Fibroblast of skin of left quadriceps (primary cell): ENCODE results near the gene XYLT2.

ENCODE experiments used
- DNase-seq, 2 experiments: peaks; one replicate each; pipeline ENCODE4 v3.0.0-alpha.2; 2013; ENCODE audit warnings: low read depth in 2 of 2

Gene XYLT2

DNA sequence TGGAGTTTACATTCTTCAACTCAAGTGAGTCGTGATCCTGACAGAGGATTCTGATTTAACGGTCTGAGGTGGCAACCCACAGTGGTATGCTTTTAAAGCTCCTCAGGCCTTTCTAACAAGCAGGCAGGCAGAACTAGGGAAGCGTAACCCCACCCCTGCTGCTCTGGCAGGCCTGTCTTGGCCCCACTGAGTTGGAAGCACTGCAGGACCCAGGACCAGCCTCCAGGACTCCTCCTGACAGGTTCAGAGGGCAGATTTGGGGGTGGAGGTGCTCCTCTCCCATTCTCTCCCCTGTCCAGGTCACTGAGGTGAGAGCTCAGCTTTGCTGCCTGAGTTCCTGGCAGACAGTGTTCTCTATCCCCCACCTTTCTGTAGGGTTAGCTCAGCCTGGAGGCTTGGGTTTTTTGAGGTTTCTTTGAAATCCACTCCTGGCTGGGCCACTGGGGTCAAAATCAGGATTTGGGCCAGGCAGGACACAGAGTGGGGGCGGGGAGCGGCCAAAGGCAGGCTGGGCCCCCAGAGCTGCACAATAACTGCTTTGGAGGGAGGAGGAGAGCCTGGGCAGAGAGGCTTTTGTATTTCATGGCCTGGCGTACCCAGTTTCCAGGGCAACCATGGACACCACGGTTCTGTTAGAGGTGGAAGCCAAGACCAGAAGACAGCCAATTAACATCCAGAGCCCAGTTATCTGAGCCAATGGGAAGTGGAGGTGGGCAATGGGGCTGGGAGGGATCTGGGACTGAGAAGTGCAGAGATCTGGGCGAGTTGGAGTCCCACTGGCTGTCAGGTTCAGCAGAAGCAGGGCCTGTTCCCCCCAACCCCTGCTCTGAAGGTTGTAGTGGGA, 17.5 kb downstream of the XYLT2 start:
- no peak for DNase-seq

DNA sequence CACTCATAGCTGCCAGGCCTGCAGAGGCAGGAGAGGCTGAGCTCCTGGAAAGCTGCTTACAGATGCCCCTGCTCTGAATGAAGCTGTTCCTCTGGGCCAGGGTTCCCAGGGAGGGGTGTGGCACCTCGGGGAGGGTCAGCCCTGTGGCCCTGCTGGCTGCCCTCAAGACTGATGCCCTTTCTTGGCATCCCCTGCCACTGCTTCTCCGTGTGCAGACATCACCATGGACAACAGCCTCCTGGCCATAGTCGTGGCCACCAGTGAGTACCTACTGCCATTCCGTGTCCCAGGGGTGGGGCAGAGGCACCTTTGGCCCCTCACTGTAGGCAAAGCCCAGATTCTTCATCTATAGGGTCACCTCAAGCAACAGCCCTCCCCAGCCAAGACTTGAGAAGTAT, 18.1 kb downstream of the XYLT2 start:
- no peak for DNase-seq

- DNase-seq = no peak
Measured at GRCh38 chr17:50364715-50365114, 18.8 kb downstream of the XYLT2 start.

DNA sequence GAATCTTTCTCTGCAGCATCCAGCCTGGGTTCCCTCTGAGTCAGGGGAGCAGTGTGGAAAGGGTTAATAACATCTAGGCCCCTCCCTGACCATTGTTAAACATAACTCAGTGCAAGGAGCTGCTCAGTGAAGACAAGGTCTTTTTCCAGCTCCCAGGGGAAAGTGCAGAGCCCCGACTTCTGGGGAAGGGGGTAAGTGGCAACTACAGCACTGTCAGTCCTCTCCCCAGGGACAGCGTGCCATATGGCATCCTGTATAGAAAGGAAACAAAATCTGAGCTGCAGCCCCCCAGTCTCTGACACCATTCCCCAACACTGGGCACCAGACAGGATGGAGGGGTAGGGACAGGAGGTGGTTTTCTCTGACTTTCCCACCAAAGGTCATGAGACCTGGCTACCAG, 19.2 kb downstream of the XYLT2 start:
- no peak for DNase-seq

DNA sequence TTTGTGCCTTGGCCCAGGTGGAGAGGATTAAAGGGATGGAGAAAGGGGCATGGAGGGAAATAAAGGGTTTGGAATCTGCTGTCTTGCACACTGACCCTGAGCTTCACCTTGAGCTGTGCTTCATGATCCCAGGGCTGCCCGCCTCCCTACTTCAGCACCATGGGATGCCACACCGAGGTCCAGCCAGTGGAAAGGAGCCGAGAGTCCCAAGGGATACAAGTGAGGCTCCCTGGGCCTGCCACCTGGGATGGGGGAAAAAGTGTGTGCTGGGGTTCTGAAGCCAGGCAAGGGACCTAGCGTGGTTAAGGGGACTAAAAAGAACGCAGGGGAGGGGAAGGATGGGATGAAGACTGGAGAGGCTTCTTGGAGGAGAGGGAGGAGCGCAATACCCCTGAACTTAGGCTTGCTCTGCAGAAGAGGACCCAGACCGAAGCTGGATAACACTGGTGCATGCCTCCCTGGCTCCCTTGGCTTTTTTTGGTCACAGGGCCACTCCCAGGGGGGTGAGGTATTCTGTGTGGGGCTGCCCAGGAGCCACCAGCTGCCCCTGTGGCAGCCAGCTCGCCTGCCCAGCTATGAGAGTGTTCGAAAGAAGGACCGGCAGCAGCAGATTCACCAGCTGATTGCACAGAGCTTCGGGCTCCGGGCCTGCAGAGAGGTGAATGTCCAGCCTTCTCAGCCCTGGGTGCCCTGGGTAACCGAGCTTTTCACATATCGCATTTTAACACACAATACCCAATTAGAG, 19.9 kb downstream of the XYLT2 start:
- no peak for DNase-seq

GRCh38 chr17:50367401-50367800, 21.5 kb downstream of the XYLT2 start:
- no peak for DNase-seq

- no peak for DNase-seq
Measured at GRCh38 chr17:50370052-50370451, 24.1 kb downstream of the XYLT2 start.

DNA sequence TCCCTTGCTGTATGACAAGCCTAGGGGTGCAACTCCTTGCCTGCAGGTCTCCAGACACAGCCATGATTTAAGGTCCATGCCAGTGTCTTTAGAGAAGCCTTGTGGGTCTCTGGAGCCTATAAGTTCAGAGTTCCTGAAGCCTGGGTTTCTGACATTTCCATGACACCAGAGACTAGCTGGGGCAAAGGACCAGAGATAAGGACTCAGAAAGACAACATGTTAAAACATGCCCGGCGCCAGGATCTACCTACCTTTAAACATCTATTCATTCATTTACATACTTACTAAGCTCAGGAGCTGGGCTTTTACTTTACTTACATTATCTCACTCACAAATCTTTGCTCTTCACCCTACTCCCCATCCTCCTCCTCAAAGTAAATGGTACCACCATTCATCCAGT, 25.6 kb downstream of the XYLT2 start:
- DNase-seq = no peak

GRCh38 chr17:50372222-50372757, 26.4 kb downstream of the XYLT2 start:
- no peak for DNase-seq

DNA sequence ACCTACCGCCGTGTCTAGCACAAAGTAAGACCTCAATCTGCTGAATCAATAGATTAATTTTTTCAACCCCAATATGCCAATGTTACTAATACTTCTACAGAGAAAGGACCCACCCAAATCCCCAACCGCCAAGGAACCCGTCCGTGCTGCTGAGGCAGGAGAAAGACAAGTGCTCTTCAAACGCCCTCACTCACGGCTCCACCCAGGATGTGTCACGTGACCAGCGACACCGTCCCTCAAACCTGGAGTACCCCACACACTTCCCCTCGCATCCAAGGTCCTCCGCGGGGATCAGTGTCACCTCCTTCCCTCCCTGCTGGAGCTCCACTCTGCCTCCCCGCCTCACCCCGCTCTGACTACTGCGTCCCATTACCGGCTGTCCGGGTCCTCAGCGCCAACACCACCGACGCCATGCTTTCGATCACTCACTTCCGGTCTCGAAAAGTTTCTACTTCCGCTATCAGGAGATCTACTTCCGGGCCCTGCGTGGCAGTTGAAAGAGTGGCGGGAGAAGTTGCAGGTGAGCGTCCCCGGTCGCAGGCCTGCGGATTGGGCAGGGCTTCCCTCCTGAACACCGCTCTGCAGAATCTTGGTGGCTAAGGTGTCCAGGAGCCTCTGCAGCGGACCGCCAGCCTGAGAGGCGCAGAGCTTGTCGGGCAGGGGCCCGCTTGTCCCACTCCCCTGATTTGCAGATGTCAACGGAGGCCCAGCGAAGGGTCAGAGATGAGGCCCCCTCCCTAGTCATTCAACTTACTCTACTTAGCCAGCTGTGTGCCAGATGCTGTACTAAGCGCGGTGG, 27.0 kb downstream of the XYLT2 start, which contains the start of the genes EME1 and MRPL27:
TSS of gene EME1 (plus strand) at position 472 of the 799 bp plus-strand sequence. CDS start 1,980 bp downstream, outside the sequence.
TSS of gene MRPL27 (minus strand) at position 427 of the 799 bp plus-strand sequence. CDS start at position 413, 14 bp downstream.
- DNase-seq = peak; percentile 71 to 76

DNA sequence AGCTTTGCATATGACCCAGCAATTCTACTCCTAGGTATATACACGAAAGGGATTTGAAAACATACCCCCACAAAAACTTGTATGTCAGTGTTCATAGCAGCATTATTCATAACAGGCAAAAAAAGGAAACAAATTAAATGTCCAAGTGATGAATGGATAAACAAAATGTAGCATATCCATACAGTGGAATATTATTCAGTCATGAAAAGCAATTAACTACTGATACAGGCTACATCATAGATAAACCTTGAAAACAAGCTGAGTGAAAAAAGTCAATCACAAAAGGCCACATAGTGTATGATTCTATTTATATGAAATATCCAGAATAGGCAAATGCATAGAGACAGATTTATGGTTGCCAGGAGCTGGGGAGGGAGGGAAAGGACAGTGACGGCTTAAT, 27.8 kb downstream of the XYLT2 start:
- DNase-seq = no peak

GRCh38 chr17:50375858-50376538, 30.1 kb downstream of the XYLT2 start:
- no peak for DNase-seq

GRCh38 chr17:50379351-50380132, 33.6 kb downstream of the XYLT2 start:
- no peak for DNase-seq

- DNase-seq = no peak
Measured at GRCh38 chr17:50380369-50381259, 34.7 kb downstream of the XYLT2 start.

DNA sequence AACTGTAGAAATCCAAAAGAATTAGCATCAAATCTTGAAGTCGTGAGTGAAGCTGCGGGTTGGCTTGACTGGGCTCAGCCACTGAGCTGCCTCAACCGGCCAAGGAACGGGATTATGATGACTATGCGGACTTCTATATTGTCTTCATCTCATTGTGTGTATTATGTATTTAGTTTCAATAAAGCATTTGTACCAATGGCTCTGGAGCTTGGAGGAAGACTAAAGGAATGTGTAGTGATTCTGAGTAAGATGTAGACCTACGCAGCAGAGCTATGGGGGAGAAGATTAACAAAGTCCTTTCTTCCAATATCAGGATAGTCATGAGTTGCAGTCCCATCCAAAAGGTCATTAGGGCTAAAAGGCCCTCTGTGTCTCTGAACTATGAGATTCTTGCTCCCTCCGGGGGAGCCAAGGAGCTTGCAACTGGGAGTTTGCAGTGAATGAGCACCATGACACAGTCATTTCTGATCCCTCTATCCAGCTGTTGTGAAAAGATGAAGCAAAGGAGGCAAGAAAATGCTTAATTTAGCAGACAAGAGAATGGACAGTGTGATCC, 35.4 kb downstream of the XYLT2 start:
- DNase-seq = no peak

- no peak for DNase-seq
Measured at GRCh38 chr17:50381920-50382319, 36.0 kb downstream of the XYLT2 start.

- no peak for DNase-seq
Measured at GRCh38 chr17:50382931-50383330, 37.0 kb downstream of the XYLT2 start.

DNA sequence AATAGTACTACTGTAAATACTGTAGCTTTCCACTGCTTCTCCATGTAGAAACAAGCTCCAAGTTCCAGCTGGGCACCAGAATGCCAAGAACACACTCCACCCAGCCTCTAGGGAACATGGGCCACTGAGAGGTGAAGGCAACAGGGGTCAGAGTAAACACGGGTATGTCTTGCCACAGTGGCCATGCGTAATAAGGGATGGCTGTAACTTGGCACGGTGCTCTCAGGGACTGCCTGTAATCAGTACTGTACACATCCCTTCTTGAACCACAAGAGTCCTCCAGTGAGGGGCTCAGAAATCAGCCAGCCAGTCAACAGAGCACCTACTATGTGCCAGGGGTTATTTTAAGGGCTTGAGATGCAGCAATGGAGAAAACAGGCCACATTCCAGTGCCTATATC, 40.6 kb downstream of the XYLT2 start:
- DNase-seq = no peak

- DNase-seq = no peak
Measured at GRCh38 chr17:50388728-50389127, 42.8 kb downstream of the XYLT2 start.
